Measurements from ENCODE around the gene F3.

DNA sequence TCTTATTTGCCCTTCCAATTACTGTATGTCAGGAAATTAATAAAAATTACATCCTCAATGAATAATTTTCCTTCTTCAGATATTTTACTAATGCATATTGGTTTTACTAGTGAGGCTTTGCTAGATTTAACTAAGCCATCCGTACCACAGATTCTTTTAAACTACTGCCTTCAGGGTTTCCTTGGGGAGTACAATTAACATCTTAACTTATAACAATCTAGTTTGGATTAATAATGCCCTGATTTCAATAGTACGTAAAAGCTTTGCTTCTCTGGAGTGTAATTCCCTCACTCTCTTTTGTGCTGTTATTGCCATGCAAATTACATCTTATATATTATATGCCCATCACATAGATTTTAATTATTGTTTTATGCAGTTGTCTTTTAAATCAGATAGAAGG lies 24.3 kb upstream of the F3 start:
- TF ChIP-seq, protein P1, sequence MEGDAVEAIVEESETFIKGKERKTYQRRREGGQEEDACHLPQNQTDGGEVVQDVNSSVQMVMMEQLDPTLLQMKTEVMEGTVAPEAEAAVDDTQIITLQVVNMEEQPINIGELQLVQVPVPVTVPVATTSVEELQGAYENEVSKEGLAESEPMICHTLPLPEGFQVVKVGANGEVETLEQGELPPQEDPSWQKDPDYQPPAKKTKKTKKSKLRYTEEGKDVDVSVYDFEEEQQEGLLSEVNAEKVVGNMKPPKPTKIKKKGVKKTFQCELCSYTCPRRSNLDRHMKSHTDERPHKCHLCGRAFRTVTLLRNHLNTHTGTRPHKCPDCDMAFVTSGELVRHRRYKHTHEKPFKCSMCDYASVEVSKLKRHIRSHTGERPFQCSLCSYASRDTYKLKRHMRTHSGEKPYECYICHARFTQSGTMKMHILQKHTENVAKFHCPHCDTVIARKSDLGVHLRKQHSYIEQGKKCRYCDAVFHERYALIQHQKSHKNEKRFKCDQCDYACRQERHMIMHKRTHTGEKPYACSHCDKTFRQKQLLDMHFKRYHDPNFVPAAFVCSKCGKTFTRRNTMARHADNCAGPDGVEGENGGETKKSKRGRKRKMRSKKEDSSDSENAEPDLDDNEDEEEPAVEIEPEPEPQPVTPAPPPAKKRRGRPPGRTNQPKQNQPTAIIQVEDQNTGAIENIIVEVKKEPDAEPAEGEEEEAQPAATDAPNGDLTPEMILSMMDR (IDR thresholded peaks at IDR 0.05; ENCODE audit: low read depth, low read length, missing input control), result no peak
- TF ChIP-seq RXRA (IDR thresholded peaks at IDR 0.05) (no peak), TAF1 (conservative IDR thresholded peaks at IDR 0.05) (no peak), RAD21 (IDR thresholded peaks at IDR 0.05) (no peak), EGR1 (IDR thresholded peaks at IDR 0.05; ENCODE audit: low read depth in 2 of 2) (no peak), JUND (IDR thresholded peaks at IDR 0.05) (no peak), GABPA (IDR thresholded peaks at IDR 0.05 in 1 of 2, conservative IDR thresholded peaks at IDR 0.05 in 1 of 2) (no peak), SP1 (IDR thresholded peaks at IDR 0.05) (no peak), FOXA1 (IDR thresholded peaks at IDR 0.05) (no peak), HNF4G (IDR thresholded peaks at IDR 0.05) (no peak)
- TF ChIP-seq, protein P2, sequence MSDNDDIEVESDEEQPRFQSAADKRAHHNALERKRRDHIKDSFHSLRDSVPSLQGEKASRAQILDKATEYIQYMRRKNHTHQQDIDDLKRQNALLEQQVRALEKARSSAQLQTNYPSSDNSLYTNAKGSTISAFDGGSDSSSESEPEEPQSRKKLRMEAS (IDR thresholded peaks at IDR 0.05), result no peak
- TF ChIP-seq, protein P3, sequence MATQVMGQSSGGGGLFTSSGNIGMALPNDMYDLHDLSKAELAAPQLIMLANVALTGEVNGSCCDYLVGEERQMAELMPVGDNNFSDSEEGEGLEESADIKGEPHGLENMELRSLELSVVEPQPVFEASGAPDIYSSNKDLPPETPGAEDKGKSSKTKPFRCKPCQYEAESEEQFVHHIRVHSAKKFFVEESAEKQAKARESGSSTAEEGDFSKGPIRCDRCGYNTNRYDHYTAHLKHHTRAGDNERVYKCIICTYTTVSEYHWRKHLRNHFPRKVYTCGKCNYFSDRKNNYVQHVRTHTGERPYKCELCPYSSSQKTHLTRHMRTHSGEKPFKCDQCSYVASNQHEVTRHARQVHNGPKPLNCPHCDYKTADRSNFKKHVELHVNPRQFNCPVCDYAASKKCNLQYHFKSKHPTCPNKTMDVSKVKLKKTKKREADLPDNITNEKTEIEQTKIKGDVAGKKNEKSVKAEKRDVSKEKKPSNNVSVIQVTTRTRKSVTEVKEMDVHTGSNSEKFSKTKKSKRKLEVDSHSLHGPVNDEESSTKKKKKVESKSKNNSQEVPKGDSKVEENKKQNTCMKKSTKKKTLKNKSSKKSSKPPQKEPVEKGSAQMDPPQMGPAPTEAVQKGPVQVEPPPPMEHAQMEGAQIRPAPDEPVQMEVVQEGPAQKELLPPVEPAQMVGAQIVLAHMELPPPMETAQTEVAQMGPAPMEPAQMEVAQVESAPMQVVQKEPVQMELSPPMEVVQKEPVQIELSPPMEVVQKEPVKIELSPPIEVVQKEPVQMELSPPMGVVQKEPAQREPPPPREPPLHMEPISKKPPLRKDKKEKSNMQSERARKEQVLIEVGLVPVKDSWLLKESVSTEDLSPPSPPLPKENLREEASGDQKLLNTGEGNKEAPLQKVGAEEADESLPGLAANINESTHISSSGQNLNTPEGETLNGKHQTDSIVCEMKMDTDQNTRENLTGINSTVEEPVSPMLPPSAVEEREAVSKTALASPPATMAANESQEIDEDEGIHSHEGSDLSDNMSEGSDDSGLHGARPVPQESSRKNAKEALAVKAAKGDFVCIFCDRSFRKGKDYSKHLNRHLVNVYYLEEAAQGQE (IDR thresholded peaks at IDR 0.05), result no peak
- TF ChIP-seq, protein P4, sequence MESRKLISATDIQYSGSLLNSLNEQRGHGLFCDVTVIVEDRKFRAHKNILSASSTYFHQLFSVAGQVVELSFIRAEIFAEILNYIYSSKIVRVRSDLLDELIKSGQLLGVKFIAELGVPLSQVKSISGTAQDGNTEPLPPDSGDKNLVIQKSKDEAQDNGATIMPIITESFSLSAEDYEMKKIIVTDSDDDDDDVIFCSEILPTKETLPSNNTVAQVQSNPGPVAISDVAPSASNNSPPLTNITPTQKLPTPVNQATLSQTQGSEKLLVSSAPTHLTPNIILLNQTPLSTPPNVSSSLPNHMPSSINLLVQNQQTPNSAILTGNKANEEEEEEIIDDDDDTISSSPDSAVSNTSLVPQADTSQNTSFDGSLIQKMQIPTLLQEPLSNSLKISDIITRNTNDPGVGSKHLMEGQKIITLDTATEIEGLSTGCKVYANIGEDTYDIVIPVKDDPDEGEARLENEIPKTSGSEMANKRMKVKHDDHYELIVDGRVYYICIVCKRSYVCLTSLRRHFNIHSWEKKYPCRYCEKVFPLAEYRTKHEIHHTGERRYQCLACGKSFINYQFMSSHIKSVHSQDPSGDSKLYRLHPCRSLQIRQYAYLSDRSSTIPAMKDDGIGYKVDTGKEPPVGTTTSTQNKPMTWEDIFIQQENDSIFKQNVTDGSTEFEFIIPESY (IDR thresholded peaks at IDR 0.05), result no peak
- TF ChIP-seq, protein P5, sequence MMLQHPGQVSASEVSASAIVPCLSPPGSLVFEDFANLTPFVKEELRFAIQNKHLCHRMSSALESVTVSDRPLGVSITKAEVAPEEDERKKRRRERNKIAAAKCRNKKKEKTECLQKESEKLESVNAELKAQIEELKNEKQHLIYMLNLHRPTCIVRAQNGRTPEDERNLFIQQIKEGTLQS (IDR thresholded peaks at IDR 0.05), result no peak

All from liver (tissue), 3 donors.